ENCODE results near the gene STKLD1. TPM values are rescaled to one million over a fixed set of nuclear protein-coding genes. Genes with fewer than 3 reads are reported as not detected.
"Not testable (repeated sequence)": the region's sequence is repeated elsewhere in the genome, so short reads cannot be mapped to it uniquely, and the experiment has no call there.

STKLD1 gene
- total RNA-seq, 1 donor from 2014 or later = 0.26 TPM

DNA sequence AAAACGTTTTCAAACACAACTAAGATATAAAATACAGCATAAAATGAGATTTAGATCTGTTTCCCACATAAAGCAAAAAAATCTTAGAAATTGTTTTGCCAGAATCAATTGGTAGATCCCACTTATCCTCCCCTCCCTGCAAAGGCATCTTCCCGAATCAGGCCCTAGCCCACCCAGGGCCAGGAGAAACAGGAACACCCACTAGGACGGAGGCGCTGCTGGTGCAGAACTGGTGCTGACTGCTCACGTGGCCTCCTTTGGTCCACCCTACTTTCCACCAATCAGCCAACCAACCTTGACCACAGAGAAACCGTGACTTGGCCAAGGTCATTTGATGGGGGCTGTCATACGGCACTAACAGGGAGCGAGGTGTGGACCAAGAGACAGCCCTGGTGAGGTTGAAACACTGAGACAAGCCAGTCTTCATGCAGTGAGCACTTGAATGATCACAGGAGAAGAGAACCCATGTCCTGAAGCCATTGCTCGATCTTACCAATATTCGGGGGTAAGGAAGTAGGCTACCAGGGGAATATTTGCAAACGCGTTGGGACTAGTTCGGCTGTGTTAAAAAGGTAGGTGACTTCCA lies 14.6 kb upstream of the STKLD1 start:
- DNase-seq (ENCODE audit: low read depth in 2 of 2) = no peak

DNA sequence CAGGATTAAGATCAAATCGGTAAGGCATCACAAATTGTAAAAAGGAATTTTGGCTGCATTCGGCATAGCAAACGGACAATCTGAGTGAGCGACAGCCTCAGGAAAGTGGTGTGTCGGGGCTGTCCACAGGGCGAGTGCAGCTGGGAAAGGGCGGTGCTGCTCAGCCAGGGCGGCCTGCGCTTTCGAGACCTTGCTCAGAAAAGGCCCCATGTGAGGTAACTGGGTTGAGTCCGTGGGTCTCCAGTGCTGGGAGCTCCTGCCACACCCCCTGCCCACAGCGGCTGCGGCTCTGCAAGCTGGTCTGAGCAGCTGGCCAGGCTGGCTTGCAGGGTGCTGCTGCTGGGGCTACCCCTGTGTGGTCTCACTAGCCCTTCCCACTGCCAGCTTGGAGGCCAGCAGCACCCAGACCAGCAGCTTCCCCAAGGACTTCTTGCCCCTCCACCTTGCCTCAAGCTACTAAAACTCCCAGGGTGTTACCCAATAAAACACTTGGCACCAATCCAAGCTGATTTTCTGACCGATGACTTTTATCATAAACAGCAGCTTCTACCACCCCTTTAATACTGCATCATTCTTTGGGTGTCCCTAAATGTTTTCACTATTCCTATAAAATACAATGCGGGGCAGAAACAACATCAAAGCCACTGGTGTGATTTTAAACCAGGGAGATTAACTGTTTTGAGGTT lies 13.7 kb upstream of the STKLD1 start:
- DNase-seq (ENCODE audit: low read depth in 2 of 2) = no peak

DNA sequence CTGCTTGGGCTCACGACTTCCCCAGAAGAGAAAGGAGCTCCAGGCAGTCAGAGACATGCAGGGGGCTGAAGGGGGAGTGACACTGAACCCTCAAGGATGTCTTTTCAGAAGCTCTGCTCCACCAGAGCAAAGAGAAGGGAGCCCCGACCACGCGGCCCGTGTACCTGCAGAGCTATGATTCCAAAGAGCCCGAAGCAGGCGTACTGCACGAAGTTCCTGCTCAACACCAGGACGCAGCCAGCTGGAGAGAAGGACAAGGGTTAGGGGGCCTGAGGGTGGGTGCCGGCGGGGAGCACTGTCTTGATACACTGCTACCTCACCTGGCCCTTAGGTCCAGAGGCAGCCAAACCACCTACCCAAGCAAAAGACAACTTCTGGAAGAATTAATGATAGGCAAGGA lies 9.7 kb upstream of the STKLD1 start:
- no peak for DNase-seq (ENCODE audit: low read depth in 2 of 2)

DNA sequence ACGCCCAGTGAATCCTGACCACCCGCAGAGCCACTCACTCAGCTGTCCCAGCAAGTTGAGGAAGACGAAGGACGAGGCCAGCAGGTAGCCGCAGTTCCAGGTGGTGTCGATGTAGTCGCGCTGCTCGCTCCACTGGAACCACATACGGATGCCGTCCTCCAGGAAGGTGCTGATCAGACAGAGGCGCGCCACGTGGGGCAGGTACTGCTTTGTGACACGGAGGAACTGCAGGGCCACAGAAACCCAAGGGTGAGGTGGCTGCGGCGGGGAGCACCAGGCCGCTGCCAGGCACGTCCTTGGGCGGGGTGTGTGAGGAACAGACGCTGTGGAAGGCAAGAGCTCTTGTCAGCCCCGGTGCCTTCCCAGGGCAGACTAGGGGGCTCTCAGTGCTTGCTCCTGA lies 8.9 kb upstream of the STKLD1 start:
- no peak for DNase-seq (ENCODE audit: low read depth in 2 of 2)

DNA sequence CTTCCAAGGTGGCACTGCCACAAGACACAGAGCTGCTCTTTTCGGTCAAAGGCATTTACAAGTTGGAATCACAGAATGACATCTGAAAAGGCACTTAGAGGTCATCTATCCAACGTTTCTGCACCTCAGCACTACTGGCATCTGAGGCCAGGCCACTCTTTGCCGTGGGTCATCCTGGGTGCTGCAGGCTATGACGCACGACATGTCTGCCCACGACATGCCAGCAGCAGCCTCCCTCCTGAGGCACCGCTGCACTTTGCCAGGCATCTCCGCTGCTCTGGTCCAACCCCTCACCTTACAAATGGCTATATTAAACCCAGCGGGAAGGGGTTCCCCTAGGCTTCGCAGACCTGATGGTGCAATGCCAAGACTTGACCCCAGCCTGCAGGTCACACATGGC lies 8.4 kb upstream of the STKLD1 start:
- no peak for DNase-seq (ENCODE audit: low read depth in 2 of 2)

DNA sequence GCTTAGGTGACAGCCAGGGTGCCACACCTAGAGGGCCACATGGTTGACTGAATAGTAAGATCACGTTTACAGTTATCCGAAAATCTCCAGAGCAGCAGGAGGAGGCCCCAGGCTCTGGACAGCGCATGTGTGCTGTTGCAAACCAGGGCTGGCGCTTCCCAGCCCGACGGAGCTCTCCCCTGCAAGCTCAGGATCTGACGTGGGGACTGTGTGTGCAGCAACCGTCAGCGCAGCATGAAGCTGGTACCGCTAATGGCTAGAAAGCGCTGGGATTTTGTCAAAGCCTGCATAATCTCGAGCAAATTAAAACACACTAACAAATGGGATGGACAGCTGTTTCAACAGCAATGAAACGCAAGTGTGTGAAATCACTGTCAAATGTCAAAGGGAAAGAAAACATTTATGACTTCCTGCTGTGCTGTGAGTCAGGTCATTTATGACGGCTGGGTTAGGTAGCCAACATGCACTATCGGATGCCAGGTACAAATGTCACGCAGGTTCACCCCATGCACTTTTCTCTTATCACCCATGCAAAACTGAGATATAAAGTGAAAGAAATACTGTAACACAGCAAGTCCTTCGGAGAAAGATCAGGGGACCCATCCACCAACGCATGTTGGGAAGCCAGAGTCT lies 7.8 kb upstream of the STKLD1 start:
- peak; percentile 65 to 78 for DNase-seq (ENCODE audit: low read depth in 2 of 2)

DNA sequence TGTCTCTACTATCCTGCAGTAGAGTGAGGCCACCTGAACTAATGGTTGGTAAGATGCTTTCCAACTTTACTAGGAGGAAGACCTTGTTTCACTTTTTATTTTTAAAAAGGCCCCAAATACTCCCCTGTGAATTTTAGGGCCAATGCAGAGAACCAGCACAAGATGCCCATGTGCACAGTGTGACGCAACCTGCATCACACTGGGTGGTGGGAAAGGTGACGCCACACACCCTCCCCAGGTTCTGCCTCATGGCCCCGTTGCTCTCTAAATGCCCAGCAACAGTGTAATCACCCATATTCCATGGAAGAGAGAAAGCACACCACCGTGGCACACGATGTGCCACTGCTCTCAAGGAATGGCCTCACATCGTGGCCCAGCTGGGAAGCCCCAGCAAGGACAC lies 6.7 kb upstream of the STKLD1 start:
- no peak for DNase-seq (ENCODE audit: low read depth in 2 of 2)

DNA sequence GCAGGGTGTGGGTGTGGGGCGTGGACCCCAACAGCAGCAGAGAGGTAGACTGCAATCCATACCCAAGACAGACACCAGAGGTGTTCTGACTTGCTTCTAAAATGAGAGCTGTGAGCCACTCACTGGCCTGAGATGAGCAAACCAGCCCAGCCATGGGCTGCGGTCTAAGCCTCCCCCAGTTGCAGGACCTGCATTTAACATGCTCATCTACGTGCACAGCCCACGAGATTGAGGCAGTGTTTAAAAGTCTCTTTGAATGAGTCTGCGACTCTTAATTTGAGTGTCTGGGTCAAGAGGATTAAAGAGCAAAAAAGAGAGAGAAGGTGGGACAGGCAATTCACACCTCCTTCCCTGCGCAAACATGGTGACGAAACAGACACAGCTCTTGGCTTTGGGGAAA lies 6.2 kb upstream of the STKLD1 start:
- DNase-seq (ENCODE audit: low read depth in 2 of 2) = no peak

DNA sequence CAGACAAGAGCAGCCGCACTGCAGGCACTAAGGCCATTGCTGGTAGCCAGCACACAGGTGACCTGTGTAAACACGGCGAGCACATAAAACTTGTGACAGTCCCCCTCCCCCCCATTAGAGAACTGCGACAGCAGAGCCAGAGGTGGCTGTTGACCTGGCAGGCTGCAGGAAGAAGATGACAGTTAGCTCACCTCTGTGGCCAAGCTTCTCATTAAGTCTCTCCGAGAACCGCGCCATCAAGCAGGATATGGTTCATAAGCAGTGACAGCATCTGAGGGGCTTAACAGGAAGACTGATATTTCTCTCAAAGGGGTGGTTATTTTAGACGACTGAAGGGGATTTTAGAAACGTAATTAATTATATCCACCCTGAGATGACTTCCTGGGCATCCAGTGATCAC lies 5.5 kb upstream of the STKLD1 start:
- no peak for DNase-seq (ENCODE audit: low read depth in 2 of 2)

DNA sequence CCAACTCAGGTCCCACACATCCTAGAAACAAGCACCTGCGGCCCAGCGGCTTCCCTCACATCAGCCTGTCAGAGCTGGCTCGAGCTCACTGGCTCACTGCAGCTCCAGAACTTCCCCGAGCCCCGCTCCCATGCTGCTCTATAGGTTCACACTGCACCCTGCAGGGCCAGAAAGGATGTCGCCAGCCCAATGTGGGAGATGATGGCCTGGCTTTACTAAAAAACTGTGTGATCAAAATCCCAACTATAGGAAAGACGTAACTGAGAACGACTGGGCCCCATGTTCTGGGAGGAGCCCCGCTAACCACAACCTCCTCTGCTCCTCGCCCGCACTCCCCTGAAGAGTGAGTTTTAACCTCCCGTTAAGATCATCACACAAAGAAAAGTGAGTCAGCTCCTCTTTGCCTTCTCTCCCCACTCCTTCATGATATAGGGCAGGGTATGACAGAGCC lies 4.9 kb upstream of the STKLD1 start:
- DNase-seq (ENCODE audit: low read depth in 2 of 2) = no peak

DNA sequence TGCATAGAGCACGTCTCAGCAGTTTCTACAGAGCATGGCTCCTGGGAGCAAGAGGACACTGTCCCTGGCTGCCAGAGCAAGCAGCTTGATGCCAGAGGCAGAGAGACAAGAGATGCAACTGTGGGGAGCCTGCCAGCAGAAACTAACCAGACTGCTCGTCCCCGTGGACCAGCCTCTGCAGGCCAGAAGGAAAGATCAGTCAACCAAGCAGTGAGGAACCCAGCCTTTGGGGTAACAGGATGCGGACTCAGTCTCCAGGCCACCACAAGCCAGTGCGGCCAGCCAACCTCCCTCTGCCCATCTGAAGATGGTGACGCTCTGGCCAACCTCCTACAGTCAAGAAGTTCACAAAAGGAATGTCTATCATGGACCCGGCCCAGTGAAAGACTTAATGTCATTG lies 4.0 kb upstream of the STKLD1 start:
- no peak for DNase-seq (ENCODE audit: low read depth in 2 of 2)

DNA sequence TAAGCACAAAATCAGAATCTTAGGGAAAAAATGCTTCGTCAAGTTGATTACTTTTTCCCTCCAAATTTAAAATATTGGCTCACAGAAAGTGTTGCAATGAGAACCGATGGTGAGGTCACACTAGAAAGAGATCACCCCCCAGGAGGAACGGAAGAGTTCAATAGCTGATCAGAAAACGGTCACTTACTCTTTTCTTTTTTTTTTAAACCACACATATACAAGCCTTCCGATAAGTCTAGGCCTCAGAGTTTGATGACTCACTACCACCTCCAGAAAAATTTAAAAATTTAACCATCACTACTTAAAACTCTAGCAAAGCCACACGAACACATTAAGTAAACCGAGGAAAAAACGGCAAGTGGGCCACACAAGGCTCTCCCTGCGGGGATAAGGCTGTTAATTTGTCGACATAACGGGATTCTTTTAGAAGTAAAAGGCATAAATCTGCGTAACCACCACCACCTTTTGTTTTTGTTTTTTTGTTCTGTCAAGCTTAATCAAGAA lies 1.5 kb upstream of the STKLD1 start:
- peak in 1 of 2 donors; percentile 36 for DNase-seq (ENCODE audit: low read depth in 2 of 2)

DNA sequence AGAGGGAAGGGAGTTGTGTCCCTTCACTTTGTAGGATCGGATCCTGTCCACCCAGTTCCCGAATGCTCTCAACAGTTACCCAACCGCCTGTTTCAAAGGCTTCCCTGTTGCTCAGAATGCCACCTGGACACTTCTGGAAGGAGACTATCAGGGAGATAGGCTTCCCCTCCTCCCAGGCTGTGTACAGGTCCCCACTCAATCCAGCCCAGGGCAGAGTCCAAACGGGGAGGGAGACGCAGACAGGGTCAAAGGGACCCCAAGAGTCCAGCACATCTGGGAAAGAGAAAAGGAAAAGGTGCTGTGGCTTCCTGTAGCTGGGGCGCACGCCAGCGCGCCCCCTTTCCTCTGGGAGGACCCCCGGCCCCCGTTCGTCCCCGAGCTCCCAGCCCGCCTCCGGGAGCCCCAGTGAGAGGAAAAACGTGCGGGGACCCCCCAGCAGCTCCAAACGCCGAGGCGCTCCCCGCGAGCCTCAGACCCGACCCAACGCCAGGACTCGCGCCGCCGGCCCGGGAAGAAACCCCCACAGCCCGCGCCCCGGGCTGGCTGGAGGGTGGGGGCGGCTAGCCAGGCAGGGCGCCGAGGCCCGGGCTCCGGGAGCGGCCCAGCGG lies 946 bp upstream of the STKLD1 start:
- peak in 1 of 2 donors; percentile 54 for DNase-seq (ENCODE audit: low read depth in 2 of 2)

DNA sequence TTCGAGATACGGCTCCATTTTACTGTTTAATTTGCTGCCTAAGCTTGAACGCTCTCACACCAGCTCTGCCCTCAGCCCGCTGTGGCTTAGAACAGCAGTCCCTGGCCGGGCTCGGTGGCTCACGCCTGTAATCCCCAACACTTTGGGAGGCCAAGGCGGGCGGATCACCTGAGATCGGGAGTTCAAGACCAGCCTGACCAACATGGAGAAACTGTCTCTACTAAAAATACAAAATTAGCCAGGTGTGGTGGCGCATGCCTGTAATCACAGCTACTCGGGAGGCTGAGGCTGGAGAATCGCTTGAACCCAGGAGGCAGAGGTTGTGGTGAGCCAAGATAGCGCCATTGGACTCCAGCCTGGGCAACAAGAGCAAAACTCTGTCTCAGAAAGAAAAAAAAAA lies 1.1 kb downstream of the STKLD1 start:
- DNase-seq (ENCODE audit: low read depth in 2 of 2) = not testable (repeated sequence)

DNA sequence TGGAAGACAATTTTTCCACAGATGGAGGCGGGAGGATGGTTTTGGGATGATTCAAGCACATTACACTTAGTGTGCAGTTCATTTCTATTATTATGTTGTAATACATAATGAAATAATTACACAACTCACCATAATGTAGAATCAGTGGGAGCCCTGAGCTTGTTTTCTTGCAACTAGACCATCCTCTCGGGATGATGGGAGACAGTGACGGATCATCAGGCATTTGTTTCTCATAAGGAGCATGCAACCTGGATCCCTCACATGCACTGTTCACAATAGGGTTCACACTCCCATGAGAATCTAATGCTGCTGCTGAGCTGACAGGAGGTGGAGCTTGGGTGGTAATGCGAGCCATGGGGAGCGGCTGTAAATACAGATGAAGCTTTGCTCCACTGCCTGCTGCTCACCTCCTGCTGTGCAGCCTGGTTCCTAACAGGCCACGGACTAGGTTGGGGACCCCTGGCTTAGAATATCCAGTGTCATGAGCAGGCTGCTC lies 1.6 kb downstream of the STKLD1 start:
- no peak for DNase-seq (ENCODE audit: low read depth in 2 of 2)

DNA sequence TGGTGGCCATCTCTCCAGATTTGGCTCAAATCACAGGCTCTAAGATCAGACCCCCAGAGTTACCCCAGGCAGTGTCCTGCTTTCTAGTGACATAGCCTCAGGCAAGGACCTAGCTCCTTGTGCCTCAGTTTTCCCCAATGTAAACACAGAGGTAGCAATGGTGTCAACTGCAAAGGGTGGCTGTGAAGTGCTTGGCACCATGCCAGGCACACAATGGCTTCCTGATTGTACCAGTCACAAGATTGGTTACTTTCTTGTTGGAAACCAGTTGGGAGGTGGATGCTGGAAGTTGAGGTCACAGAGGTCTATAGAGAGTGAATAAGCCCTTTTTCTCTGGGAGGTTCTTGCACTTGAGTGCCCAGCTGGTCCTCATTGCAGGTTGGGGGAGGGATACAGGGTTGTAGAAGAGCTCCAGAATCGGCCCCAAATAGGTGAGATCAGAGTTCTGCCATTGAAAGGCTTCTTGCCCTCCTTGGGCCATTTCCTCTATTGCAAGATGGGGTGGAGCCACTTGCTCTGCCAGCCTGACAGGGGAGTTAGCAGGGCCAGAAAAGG lies 2.3 kb downstream of the STKLD1 start:
- no peak for DNase-seq (ENCODE audit: low read depth in 2 of 2)

DNA sequence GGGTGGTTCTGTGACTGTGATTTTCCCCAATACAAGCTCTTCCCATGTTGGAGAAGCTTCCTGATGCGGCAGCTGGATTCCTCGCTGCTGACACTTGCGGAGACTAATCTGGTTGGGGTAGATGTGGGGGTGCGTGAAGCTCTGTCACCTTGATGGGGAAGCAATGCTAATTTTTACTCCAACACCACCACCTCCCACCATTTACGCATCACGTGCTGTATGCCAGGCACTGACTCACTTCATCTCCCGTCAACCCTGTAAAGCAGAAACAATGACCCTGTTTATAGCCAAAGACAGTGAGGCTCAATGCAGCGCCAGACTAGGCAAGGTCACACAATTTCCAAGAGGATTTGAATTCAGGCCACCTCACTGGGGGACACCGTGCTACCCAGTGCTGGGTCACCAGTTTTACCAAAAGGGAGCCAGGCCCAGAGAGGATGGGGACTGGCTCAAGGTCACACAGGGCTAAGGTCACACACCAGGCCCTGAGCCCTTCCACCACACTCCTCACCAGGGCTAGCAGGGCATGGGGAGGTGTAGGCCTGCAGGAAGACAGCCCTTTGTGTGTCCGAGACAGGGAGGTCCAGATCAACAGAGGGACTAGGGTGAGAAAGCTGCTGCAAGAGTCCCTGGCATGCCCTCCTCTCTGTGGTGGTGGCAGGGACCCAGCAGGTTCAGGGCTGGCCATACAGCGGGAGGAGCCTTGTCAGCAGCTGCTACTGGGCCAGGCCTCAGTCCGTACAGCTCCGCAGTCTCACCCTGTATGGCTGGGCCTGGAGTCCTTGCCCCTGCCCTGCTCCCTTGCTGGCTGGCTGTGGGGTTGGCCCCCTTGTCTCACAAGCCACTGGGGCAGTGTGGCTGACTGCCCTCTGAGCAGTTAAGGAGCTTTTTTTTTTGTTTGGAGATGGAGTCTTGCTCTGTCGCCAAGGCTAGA lies 3.3 kb downstream of the STKLD1 start:
- no peak for DNase-seq (ENCODE audit: low read depth in 2 of 2)

DNA sequence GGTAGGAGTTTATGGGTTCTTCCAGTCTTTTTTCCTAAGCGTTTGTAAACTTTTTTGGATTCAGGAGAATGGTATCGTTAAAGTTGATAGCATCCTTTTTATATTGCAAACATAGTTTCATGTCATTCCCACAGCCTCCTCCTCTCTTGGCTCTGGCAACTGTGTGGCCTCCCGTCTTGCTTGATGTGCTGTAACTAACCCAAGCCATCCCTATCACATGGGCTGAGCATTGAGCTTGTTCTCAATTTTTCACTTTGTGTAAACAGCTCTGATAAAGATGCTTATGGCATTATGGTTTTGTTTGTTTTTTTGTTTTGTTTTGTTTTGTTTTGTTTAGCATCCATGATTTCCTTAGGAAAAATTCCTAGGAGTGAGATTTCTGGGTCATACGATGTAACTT lies 4.6 kb downstream of the STKLD1 start:
- no peak for DNase-seq (ENCODE audit: low read depth in 2 of 2)

DNA sequence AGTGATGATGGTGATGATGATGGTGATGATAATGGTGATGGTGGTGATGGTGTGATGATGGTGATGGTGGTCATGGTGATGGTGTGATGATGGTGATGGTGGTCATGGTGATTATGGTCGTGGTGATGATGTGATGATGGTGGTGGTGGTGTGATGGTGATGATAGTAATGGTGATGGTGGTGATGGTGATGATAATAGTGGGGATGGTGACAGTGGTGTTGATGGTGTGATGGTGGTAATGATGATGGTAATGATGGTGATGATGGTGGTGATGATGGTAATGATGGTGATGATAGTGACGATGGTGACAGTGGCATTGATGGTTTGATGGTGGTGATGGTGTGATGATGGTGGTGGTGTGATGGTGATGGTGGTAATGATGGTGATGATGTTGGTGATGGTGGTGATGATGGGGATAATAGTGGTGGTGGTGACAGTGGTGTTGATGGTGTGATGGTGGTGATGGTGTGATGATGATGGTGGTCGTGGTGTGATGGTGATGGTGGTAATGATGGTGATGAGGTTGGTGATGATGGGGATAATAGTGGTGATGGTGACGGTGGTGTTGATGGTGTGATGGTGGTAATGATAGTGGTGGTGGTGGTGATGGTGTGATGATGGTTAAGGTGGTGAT lies 6.5 kb downstream of the STKLD1 start:
- no peak for DNase-seq (ENCODE audit: low read depth in 2 of 2)

DNA sequence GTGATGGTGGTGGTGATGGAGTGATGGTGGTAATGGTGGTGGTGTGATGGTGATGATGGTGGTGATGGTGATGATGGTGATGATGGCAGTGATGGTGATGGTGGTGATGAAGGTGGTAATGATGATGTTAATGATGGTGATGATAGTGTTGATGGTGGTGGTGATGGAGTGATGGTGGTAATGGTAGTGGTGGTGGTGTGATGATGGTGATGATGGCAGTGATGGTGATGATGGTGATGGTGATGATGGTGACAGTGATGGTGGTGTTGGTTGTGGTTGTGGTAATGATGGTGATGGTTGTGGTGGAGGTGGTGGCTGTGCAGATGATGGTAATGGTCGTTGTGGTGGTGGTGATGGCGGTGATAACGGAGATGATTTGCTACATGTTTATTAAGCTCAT lies 7.3 kb downstream of the STKLD1 start:
- no peak for DNase-seq (ENCODE audit: low read depth in 2 of 2)
